CD4-positive, alpha-beta T cell (primary cell): ENCODE measurements around the gene ALLC. TPM values are rescaled to one million over a fixed set of nuclear protein-coding genes. Genes with fewer than 3 reads are reported as not detected.

Experiments
- ATAC-seq: fragments of 200-7000 bp; cut with Tn5 transposase; one replicate; pipeline ENCODE4 v1.10.0; 2022; ENCODE audit warnings: mild to moderate bottlenecking; ENCODE audit not compliant: poor library complexity
- CTCF ChIA-PET: fragments of 350-600 bp; sonication (Branson Sonifier 250); formaldehyde crosslinking; loops from one replicate; lab custom pipeline; 2021; ENCODE audit warnings: antibody characterized with exemption, inconsistent platforms; lab: Charles Lee
- POLR2A ChIA-PET: fragments of 350-600 bp; sonication (Branson Sonifier 250); formaldehyde crosslinking; loops from one replicate; lab custom pipeline; 2021; ENCODE audit warnings: antibody characterized with exemption, inconsistent platforms; lab: Charles Lee
- DNase-seq, 14 experiments: peaks; one replicate each; pipeline ENCODE4 v3.0.0-alpha.2; 2013 to 2020; ENCODE audit warnings: mixed read lengths in 2 of 14
- H3K27ac ChIP-seq, 2 donors: one replicate each; pipeline versions ENCODE4 v1.5.1 to v1.7.0; 2013; ENCODE audit warnings: low read length in 2 of 2, low read depth in 1 of 2, mild to moderate bottlenecking in 1 of 2
- H3K27me3 ChIP-seq, 2 experiments: 1 replicate in 1 of 2; 2 replicates in 1 of 2; pipeline versions ENCODE4 v1.6.1 to v1.7.0; 2013; ENCODE audit warnings: low read length in 2 of 2, control low read depth in 1 of 2, mild to moderate bottlenecking in 1 of 2, moderate library complexity in 1 of 2; ENCODE audit not compliant: insufficient read depth in 2 of 2, control insufficient read depth in 1 of 2
- H3K36me3 ChIP-seq: one replicate; pipeline ENCODE4 v1.6.1; 2013; ENCODE audit warnings: low read length, control low read depth; ENCODE audit not compliant: insufficient read depth
- H3K4me1 ChIP-seq: one replicate; pipeline ENCODE4 v1.6.1; 2013; ENCODE audit warnings: low read length, control low read depth; ENCODE audit not compliant: insufficient read depth
- H3K4me3 ChIP-seq: one replicate; pipeline ENCODE4 v1.5.1; 2013; ENCODE audit warnings: mild to moderate bottlenecking, low read length, moderate library complexity
- H3K9me3 ChIP-seq, 2 experiments: 1 replicate in 1 of 2; 2 replicates in 1 of 2; pipeline versions ENCODE4 v1.6.1 to v1.7.0; 2013; ENCODE audit warnings: low read length in 2 of 2, mild to moderate bottlenecking in 2 of 2, control low read depth in 1 of 2, moderate library complexity in 1 of 2; ENCODE audit not compliant: control insufficient read depth in 1 of 2, insufficient read depth in 1 of 2
- H3K27ac Mint-ChIP-seq: one replicate; pipeline ENCODE4 v1.8.0; 2020; ENCODE audit warnings: mixed read lengths
- H3K27me3 Mint-ChIP-seq: one replicate; pipeline ENCODE4 v1.8.0; 2021; ENCODE audit warnings: mixed read lengths
- H3K36me3 Mint-ChIP-seq: one replicate; pipeline ENCODE4 v1.8.0; 2021; ENCODE audit warnings: low read depth, mixed read lengths
- H3K4me1 Mint-ChIP-seq: one replicate; pipeline ENCODE4 v1.8.0; 2021; ENCODE audit warnings: low read depth, mixed read lengths
- H3K4me3 Mint-ChIP-seq: one replicate; pipeline ENCODE4 v1.8.0; 2020; ENCODE audit warnings: mild to moderate bottlenecking, mixed read lengths
- H3K9me3 Mint-ChIP-seq: one replicate; pipeline ENCODE4 v1.8.0; 2020; ENCODE audit warnings: mixed read lengths
- CTCF ChIP-seq: fragments of 200-600 bp; IDR thresholded peaks from one replicate; pipeline ENCODE4 v1.8.0; 2022; ENCODE audit warnings: antibody characterized with exemption, mild to moderate bottlenecking
- intact Hi-C, 2 experiments: fragments of 100-400 bp; cut with DNase I in 1 of 2; cut with micrococcal nuclease in 1 of 2; formaldehyde crosslinking; loops; one replicate each; pipeline versions ENCODE4 v1.15.1 to v1.9.0; 2023 to 2025; cut with DNase I, micrococcal nuclease
- total RNA-seq, 174 experiments: library from RNA in 2 of 174; stranded (reverse) in 2 of 174; gene quantifications; one replicate each; pipeline ENCODE4 v1.2.3 and lab custom pipeline; 2021 to 2026

ALLC gene
- total RNA-seq, 2 experiments from 2014 or later: not detected

DNA sequence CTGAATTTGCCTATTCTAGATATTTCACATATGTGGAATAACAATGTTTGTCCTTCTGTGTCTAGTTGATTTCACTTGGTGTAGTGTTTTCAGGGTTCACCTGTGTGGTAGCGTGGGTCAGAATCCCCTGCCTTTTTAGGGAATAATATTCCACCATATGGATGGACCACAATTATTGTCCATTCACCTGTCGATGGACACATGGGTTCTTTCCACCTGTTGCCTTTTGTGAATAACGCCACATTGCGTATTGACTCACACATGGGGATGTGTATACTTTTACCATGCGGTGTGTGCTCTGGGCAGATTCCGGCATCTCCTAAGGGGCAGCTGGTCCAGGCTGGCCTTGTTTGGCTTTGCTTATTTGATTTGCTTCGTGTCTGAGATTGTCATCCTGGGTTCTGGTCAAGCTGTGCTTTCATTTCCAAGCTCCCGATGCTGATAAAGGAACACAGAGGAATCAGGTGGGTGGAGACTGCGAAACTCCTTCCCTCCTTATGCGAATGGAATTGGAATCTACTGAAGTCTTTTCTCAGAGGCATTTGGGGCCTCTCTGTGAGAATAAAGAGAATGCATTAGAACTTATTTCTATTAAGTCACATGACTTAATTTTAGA, 18.9 kb upstream of the ALLC start:
- Mint-ChIP-seq H3K27ac (no peak overlapping the region), H3K36me3 (no peaks in the 10 kb centered on the region), H3K4me1 (no peaks in the 10 kb centered on the region), H3K4me3 (no peak overlapping the region), H3K27me3 (no peaks in the 10 kb centered on the region), H3K9me3 (no peaks in the 10 kb centered on the region)
- Histone ChIP-seq H3K36me3 (no peaks in the 10 kb centered on the region), H3K4me1 (no peaks in the 10 kb centered on the region), H3K27me3 (no peaks in the 10 kb centered on the region), H3K9me3 (no peaks in the 10 kb centered on the region), H3K27ac (no peak overlapping the region), H3K4me3 (no peak overlapping the region)
- TF ChIP-seq CTCF: no peak
- DNase-seq: peak in 1 of 14 experiments; percentile 2
- POLR2A ChIA-PET: no interaction called here
- intact Hi-C loops: no loop called here
- CTCF ChIA-PET: no interaction called here
- ATAC-seq: no peak

GRCh38 chr2:3639653-3640052, 18.3 kb upstream of the ALLC start:
- DNase-seq: peak in 1 of 14 experiments; percentile 23
- H3K36me3 Mint-ChIP-seq: no peaks in the 10 kb centered on the region
- no peaks in the 10 kb centered on the region for H3K27me3 Mint-ChIP-seq
- H3K27me3 ChIP-seq: no peaks in the 10 kb centered on the region
- H3K4me1 Mint-ChIP-seq: no peaks in the 10 kb centered on the region
- H3K4me3 Mint-ChIP-seq: no peak overlapping the region
- ChIA-PET POLR2A (no interaction called here), CTCF (no interaction called here)
- no peak overlapping the region for H3K27ac Mint-ChIP-seq
- H3K9me3 ChIP-seq: no peaks in the 10 kb centered on the region
- no peaks in the 10 kb centered on the region for H3K4me1 ChIP-seq
- TF ChIP-seq CTCF: no peak
- no peak overlapping the region for H3K4me3 ChIP-seq
- intact Hi-C loops: no loop called here
- H3K36me3 ChIP-seq: no peaks in the 10 kb centered on the region
- ATAC-seq: no peak
- no peaks in the 10 kb centered on the region for H3K9me3 Mint-ChIP-seq
- H3K27ac ChIP-seq: no peak overlapping the region

DNA sequence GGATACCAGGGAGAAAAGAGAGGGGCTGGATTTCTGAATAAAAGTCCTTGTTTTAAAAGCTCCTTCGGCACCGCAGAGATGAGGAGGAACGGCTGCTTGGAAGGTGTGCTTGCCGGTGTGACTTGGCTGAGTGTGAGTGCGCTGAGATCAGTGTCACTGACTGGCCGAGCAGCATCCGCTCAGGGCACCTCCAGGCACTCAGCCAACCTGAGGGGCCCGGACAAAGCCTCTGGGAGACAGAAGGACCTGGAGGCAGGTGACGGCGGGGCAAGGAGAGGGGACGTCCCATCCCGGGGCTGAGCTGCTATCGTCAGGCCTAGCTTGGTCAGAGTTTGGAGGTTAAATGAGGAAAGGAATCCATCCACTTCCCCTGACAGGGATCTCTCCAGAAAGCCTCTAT, 16.8 kb upstream of the ALLC start:
- Histone ChIP-seq H3K36me3 (no peaks in the 10 kb centered on the region), H3K9me3 (no peaks in the 10 kb centered on the region), H3K4me3 (no peak overlapping the region), H3K27me3 (no peaks in the 10 kb centered on the region), H3K27ac (no peak overlapping the region), H3K4me1 (no peaks in the 10 kb centered on the region)
- no peaks in the 10 kb centered on the region for H3K4me1 Mint-ChIP-seq
- DNase-seq: peak in 1 of 14 experiments; percentile 25
- H3K9me3 Mint-ChIP-seq: no peaks in the 10 kb centered on the region
- POLR2A ChIA-PET: no interaction called here
- CTCF ChIA-PET: interaction anchor here (0.9 kb wide), 1 partner anchor 19 kb away, joined by 3 read pairs; no protein-coding TSS in a partner anchor
- intact Hi-C loops: no loop called here
- TF ChIP-seq CTCF: no peak
- no peak overlapping the region for H3K4me3 Mint-ChIP-seq
- H3K27me3 Mint-ChIP-seq: no peaks in the 10 kb centered on the region
- H3K36me3 Mint-ChIP-seq: no peaks in the 10 kb centered on the region
- ATAC-seq: no peak
- no peak overlapping the region for H3K27ac Mint-ChIP-seq
